GM12878 (cell line): Measurements from ENCODE around the gene DYSF. TPM values are rescaled to one million over a fixed set of nuclear protein-coding genes. Genes with fewer than 3 reads are reported as not detected.

ENCODE experiments used
- ATAC-seq: fragments of 200-7000 bp; cut with Tn5 transposase; 3 replicates; pipeline ENCODE4 v1.9.1; 2020; ENCODE audit warnings: mild to moderate bottlenecking, moderate library complexity
- BruUV-seq: library from RNA; stranded (reverse); fragments of 400-500 nt; replicated peaks from 2 replicates; lab custom pipeline; 2021; lab: Mats Ljungman, UMichigan
- CTCF ChIA-PET: fragments of 300-600 bp; sonication (Branson Sonifier 250); formaldehyde crosslinking; extraction: SDS; loops from one replicate; lab custom pipeline; 2021; ENCODE audit warnings: inconsistent platforms; lab: Yijun Ruan, JAX
- POLR2A ChIA-PET: fragments of 350-600 bp; formaldehyde crosslinking; extraction: SDS; loops from one replicate; lab custom pipeline; 2021; ENCODE audit warnings: inconsistent platforms; lab: Charles Lee
- RAD21 ChIA-PET: fragments of 300-600 bp; sonication (Branson Sonifier 250); formaldehyde crosslinking; loops from one replicate; lab custom pipeline; 2023; ENCODE audit warnings: antibody characterized with exemption; ENCODE audit not compliant: unreplicated experiment; lab: Charles Lee
- SMC1A ChIA-PET: fragments of 300-600 bp; sonication (Branson Sonifier 250); formaldehyde crosslinking; loops from one replicate; lab custom pipeline; 2023; ENCODE audit not compliant: unreplicated experiment, uncharacterized antibody; lab: Charles Lee
- DNase-seq: peaks from one replicate; pipeline ENCODE4 v3.0.0-alpha.2; 2011; ENCODE audit warnings: low read depth, low spot score
- FAIRE-seq: peaks from 3 replicates; lab custom pipeline; 2011; peaks lifted over from hg19 to GRCh38; lab: Jason Lieb, UNC
- H2AFZ ChIP-seq: 2 replicates; pipeline ENCODE4 v1.6.0; 2011; ENCODE audit warnings: low read depth, low read length, control low read depth; ENCODE audit not compliant: control insufficient read depth
- H3K27ac ChIP-seq: 2 replicates; pipeline ENCODE4 v1.5.1; 2011; ENCODE audit warnings: control low read depth; ENCODE audit not compliant: control insufficient read depth, insufficient read depth
- H3K27me3 ChIP-seq, 2 experiments: replicated peaks in 1 of 2; 2 replicates each; pipeline versions ENCODE4 v1.6.0 to v1.6.1; 2011; ENCODE audit warnings: low read length in 1 of 2; ENCODE audit not compliant: control insufficient read depth in 2 of 2, insufficient read depth in 2 of 2
- H3K36me3 ChIP-seq, 2 experiments: 2 replicates each; pipeline ENCODE4 v1.5.1; 2011; ENCODE audit warnings: low read length in 1 of 2; ENCODE audit not compliant: control insufficient read depth in 2 of 2, insufficient read depth in 2 of 2
- H3K4me1 ChIP-seq: 2 replicates; pipeline ENCODE4 v1.6.1; 2011; ENCODE audit warnings: mild to moderate bottlenecking, low read length, moderate library complexity, mixed read lengths; ENCODE audit not compliant: control insufficient read depth, insufficient read depth
- H3K4me2 ChIP-seq: 2 replicates; pipeline ENCODE4 v1.6.0; 2011; ENCODE audit warnings: control low read depth; ENCODE audit not compliant: control insufficient read depth, insufficient read depth
- H3K4me3 ChIP-seq: fragments of 200-600 bp; sonication (generic); 2 replicates; pipeline ENCODE4 v1.5.1; 2016
- H3K79me2 ChIP-seq: 2 replicates; pipeline ENCODE4 v1.6.0; 2011; ENCODE audit warnings: low read length; ENCODE audit not compliant: control insufficient read depth, insufficient read depth
- H3K9ac ChIP-seq: 2 replicates; pipeline ENCODE4 v1.8.0; 2011; ENCODE audit warnings: low read length, control low read depth, mixed read lengths; ENCODE audit not compliant: control insufficient read depth, insufficient read depth
- H3K9me3 ChIP-seq: replicated peaks from 3 replicates; pipeline ENCODE4 v1.5.1; 2011; ENCODE audit warnings: mild to moderate bottlenecking, low read length; ENCODE audit not compliant: control insufficient read depth, insufficient read depth
- H4K20me1 ChIP-seq: 2 replicates; pipeline ENCODE4 v1.6.0; 2011; ENCODE audit not compliant: control insufficient read depth, insufficient read depth
- CBX3 ChIP-seq: fragments of 200-600 bp; sonication (generic); IDR thresholded peaks from 2 replicates; pipeline ENCODE4 v1.6.1; 2016; ENCODE audit warnings: low read depth, borderline replicate concordance
- CBX5 ChIP-seq: sonication (generic); IDR thresholded peaks from 2 replicates; pipeline ENCODE4 v1.6.1; 2016; ENCODE audit warnings: low read depth, moderate library complexity, mild to moderate bottlenecking, inconsistent platforms
- CHD2 ChIP-seq: IDR thresholded peaks from 2 replicates; pipeline ENCODE4 v1.6.1; 2011; ENCODE audit warnings: low read depth, low read length, improper control_type of control experiment, borderline replicate concordance
- CREB1 ChIP-seq: IDR thresholded peaks from 2 replicates; pipeline ENCODE4 v1.6.1; 2012; ENCODE audit warnings: low read depth, mild to moderate bottlenecking, inconsistent platforms
- EP300 ChIP-seq, 2 experiments: fragments of 150-350 bp in 1 of 2; IDR thresholded peaks; 2 replicates each; pipeline ENCODE4 v1.6.1; 2011 to 2012; ENCODE audit warnings: low read depth in 2 of 2, low read length in 2 of 2, borderline replicate concordance in 1 of 2, improper control_type of control experiment in 1 of 2, inconsistent platforms in 1 of 2; ENCODE audit not compliant: control insufficient read depth in 1 of 2
- ESRRA ChIP-seq: IDR thresholded peaks from 2 replicates; pipeline ENCODE4 v1.6.1; 2012; ENCODE audit warnings: mild to moderate bottlenecking, low read length, improper control_type of control experiment
- ETV6 ChIP-seq, 2 experiments: fragments of 450-650 bp in 1 of 2; IDR thresholded peaks in 1 of 2; conservative IDR thresholded peaks in 1 of 2; 2 replicates each; pipeline ENCODE4 v1.6.1; 2014; ENCODE audit warnings: antibody characterized with exemption in 1 of 2, borderline replicate concordance in 1 of 2, low read depth in 1 of 2, mild to moderate bottlenecking in 1 of 2, moderate library complexity in 1 of 2
- IKZF2 ChIP-seq, 2 experiments: fragments of 450-650 bp; IDR thresholded peaks; 2 replicates each; pipeline ENCODE4 v1.6.1; 2017; ENCODE audit warnings: mild to moderate bottlenecking in 2 of 2, moderate library complexity in 2 of 2
- NFXL1 ChIP-seq: fragments of 450-650 bp; IDR thresholded peaks from 2 replicates; pipeline ENCODE4 v1.6.1; 2017; ENCODE audit warnings: antibody characterized with exemption, mild to moderate bottlenecking, borderline replicate concordance
- NR2C1 ChIP-seq: fragments of 450-650 bp; IDR thresholded peaks from 2 replicates; pipeline ENCODE4 v1.6.1; 2017; ENCODE audit warnings: antibody characterized with exemption, mild to moderate bottlenecking, moderate library complexity
- SREBF1 ChIP-seq: IDR thresholded peaks from 2 replicates; pipeline ENCODE4 v1.6.1; 2012; ENCODE audit warnings: mild to moderate bottlenecking, low read length
- TCF7 ChIP-seq: IDR thresholded peaks from 2 replicates; pipeline ENCODE4 v1.6.1; 2014; ENCODE audit warnings: antibody characterized with exemption, borderline replicate concordance
- ZBTB11 ChIP-seq: fragments of 450-650 bp; formaldehyde crosslinking; IDR thresholded peaks from 2 replicates; pipeline ENCODE4 v1.5.0; 2022; ENCODE audit warnings: mild to moderate bottlenecking, missing genetic modification characterization
- ZNF622 ChIP-seq: fragments of 450-650 bp; IDR thresholded peaks from 2 replicates; pipeline ENCODE4 v1.6.1; 2017; ENCODE audit warnings: mild to moderate bottlenecking, inconsistent platforms
- ZSCAN29 ChIP-seq: fragments of 450-650 bp; IDR thresholded peaks from 2 replicates; pipeline ENCODE4 v1.6.1; 2017; ENCODE audit warnings: mild to moderate bottlenecking, moderate library complexity
- WGBS: methylation state at CpG from one replicate; pipeline ENCODE4 v1.1.6; 2016; ENCODE audit warnings: low lambda C conversion rate; ENCODE audit not compliant: insufficient replicate concordance, insufficient coverage; ENCODE audit errors: missing lambda C conversion rate; 5-methylcytosine and 5-hydroxymethylcytosine counted together
- in situ Hi-C: fragments of 300-500 bp; cut with MboI; formaldehyde crosslinking; loops from 9 replicates; pipeline ENCODE4 v1.14.3; 2018; ENCODE audit warnings: mixed read lengths
- intact Hi-C: fragments of 100-400 bp; cut with micrococcal nuclease; formaldehyde crosslinking; loops from one replicate; pipeline ENCODE4 v1.14.2; 2022; ENCODE audit not compliant: unreplicated experiment
- polyA plus RNA-seq, 11 experiments: library from polyadenylated mRNA; depleted of rRNA in 4 of 11; unstranded in 6 of 11; stranded (reverse) in 5 of 11; fragments of >200 nt; fragmentation: Nextera tagmentation in 4 of 11; fragmentation: Illumina TruSeq in 1 of 11; extraction: Ambion mirVana in 4 of 11; extraction: Trizol in 1 of 11; gene quantifications; 1 replicate in 1 of 11; 2 replicates in 10 of 11; pipeline versions ENCODE4 v1.2.1 to v1.2.3, GENCODE V29; 2011 to 2016; ENCODE audit warnings: inconsistent platforms in 2 of 11, missing spikeins in 2 of 11, low read depth in 1 of 11
- total RNA-seq, 4 experiments: library from RNA; depleted of rRNA in 3 of 4; stranded (reverse); fragments of >200 nt in 3 of 4; fragmentation: Illumina TruSeq in 1 of 4; extraction: Trizol in 1 of 4; gene quantifications; 2 replicates each; pipeline versions ENCODE4 v1.2.1 to v1.2.3, GENCODE V29; 2013 to 2021

Gene DYSF
- total and polyA plus RNA-seq, 10 of the 15 experiments (the other 5 are each of a cell fraction or from before 2014, with no cell fraction given), result under 0.01 to 0.15 (median 0.03) TPM; not detected in 7

- H3K4me1 ChIP-seq, result no peaks in the 10 kb centered on the region
- H2AFZ ChIP-seq, result no peak overlapping the region
- WGBS, result 2% methylated on average over 4 of the region's 4 CpGs
- no peak for FAIRE-seq
- no peak for DNase-seq
- H4K20me1 ChIP-seq, result no peaks in the 10 kb centered on the region
- no peaks in the 10 kb centered on the region for H3K36me3 ChIP-seq
- peaks cover 0 to 6% of the 10 kb centered on the region in 2 experiments; a peak in 3 of 4 replicates for H3K27me3 ChIP-seq
- no peak overlapping the region for H3K27ac ChIP-seq
- no peak for ATAC-seq
- ChIA-PET POLR2A (no interaction called here), RAD21 (interaction anchor here (0.5 to 9.9 kb wide), 2 partner anchors 213 to 1587 kb away, joined by 3 to 158 read pairs; no protein-coding TSS in a partner anchor), CTCF (interaction anchor here (0.8 to 8.6 kb wide), 7 partner anchors 18 to 269 kb away, joined by 3 to 242 read pairs (median 3); no protein-coding TSS in a partner anchor), SMC1A (interaction anchor here (1.7 kb wide), 1 partner anchor 213 kb away, joined by 7 read pairs; no protein-coding TSS in a partner anchor)
- H3K4me2 ChIP-seq, result no peak overlapping the region
- TF ChIP-seq ZSCAN29 (no peak), CBX5 (no peak), ETV6 (conservative IDR thresholded peaks at IDR 0.05 in 1 of 2, IDR thresholded peaks at IDR 0.05 in 1 of 2; ENCODE audit: borderline replicate concordance in 1 of 2, low read depth in 1 of 2) (no peak), CHD2 (no peak), EP300 (IDR thresholded peaks at IDR 0.05; ENCODE audit: borderline replicate concordance in 1 of 2, control insufficient read depth in 1 of 2, low read depth in 2 of 2, low read length in 2 of 2) (no peak), CREB1 (no peak), SREBF1 (no peak), TCF7 (no peak), CBX3 (no peak), NFXL1 (no peak), NR2C1 (no peak), ESRRA (no peak), ZNF622 (no peak), ZBTB11 (CRISPR knock-in tag) (no peak), IKZF2 (IDR thresholded peaks at IDR 0.05) (no peak)
- no peaks in the 10 kb centered on the region for H3K9me3 ChIP-seq
- BruUV-seq, result no TSS peak
- intact Hi-C loops (loop anchor here (5.0 kb wide), 1 partner anchor 490 kb away; no protein-coding TSS in a partner anchor), in situ Hi-C loops (loop anchor here (25.0 kb wide), 1 partner anchor 350 kb away; no protein-coding TSS in a partner anchor)
- H3K9ac ChIP-seq, result no peak overlapping the region
- H3K4me3 ChIP-seq, result no peak overlapping the region
- no peaks in the 10 kb centered on the region for H3K79me2 ChIP-seq
Measured at GRCh38 chr2:71512386-71512785, 59.0 kb downstream of the DYSF start.
